Natural killer cell (primary cell): ENCODE measurements around the gene NRXN3. TPM values are rescaled to one million over a fixed set of nuclear protein-coding genes. Genes with fewer than 3 reads are reported as not detected.

Source experiments
- ATAC-seq, 3 donors: fragments of 150-1000 bp in 2 of 3; fragments of 200-7000 bp in 1 of 3; cut with Tn5 transposase; 1 replicate in 1 of 3; 2 replicates in 2 of 3; pipeline ENCODE4 v1.10.0; 2021; ENCODE audit warnings: mild to moderate bottlenecking in 2 of 3, moderate library complexity in 2 of 3
- DNase-seq, 2 donors: peaks; one replicate each; pipeline versions ENCODE4 v3.0.0 to v3.0.0-alpha.2; 2013 to 2021; ENCODE audit warnings: mixed read lengths in 1 of 2
- H3K27ac ChIP-seq: one replicate; pipeline ENCODE4 v1.5.1; 2013; ENCODE audit warnings: mild to moderate bottlenecking, low read length
- H3K27me3 ChIP-seq: one replicate; pipeline ENCODE4 v1.6.1; 2013; ENCODE audit warnings: low read length; ENCODE audit not compliant: control insufficient read depth, insufficient read depth
- H3K36me3 ChIP-seq: one replicate; pipeline ENCODE4 v1.6.1; 2013; ENCODE audit warnings: low read length; ENCODE audit not compliant: control insufficient read depth, insufficient read depth
- H3K4me1 ChIP-seq: one replicate; pipeline ENCODE4 v1.6.1; 2013; ENCODE audit warnings: low read length; ENCODE audit not compliant: control insufficient read depth, insufficient read depth
- H3K4me3 ChIP-seq: one replicate; pipeline ENCODE4 v1.5.1; 2013; ENCODE audit warnings: low read length
- H3K9me3 ChIP-seq: one replicate; pipeline ENCODE4 v1.6.1; 2013; ENCODE audit warnings: low read length; ENCODE audit not compliant: control insufficient read depth, insufficient read depth
- H3K27ac Mint-ChIP-seq, 2 donors: one replicate each; pipeline ENCODE4 v1.8.0; 2022; ENCODE audit warnings: mild to moderate bottlenecking in 2 of 2, mixed read lengths in 2 of 2, moderate library complexity in 1 of 2
- H3K27me3 Mint-ChIP-seq, 2 donors: one replicate each; pipeline ENCODE4 v1.8.0; 2022; ENCODE audit warnings: low read depth in 2 of 2, mixed read lengths in 2 of 2
- H3K36me3 Mint-ChIP-seq: one replicate; pipeline ENCODE4 v1.8.0; 2022; ENCODE audit warnings: mixed read lengths
- H3K4me1 Mint-ChIP-seq, 2 donors: one replicate each; pipeline ENCODE4 v1.8.0; 2022; ENCODE audit warnings: mixed read lengths in 2 of 2
- H3K4me3 Mint-ChIP-seq: one replicate; pipeline ENCODE4 v1.8.0; 2022; ENCODE audit warnings: mild to moderate bottlenecking, moderate library complexity, mixed read lengths
- H3K9me3 Mint-ChIP-seq, 2 donors: one replicate each; pipeline ENCODE4 v1.8.0; 2022; ENCODE audit warnings: mixed read lengths in 2 of 2
- CTCF ChIP-seq: fragments of 200-600 bp; IDR thresholded peaks from one replicate; pipeline ENCODE4 v1.8.0; 2022; ENCODE audit warnings: antibody characterized with exemption
- WGBS: methylation state at CpG from one replicate; pipeline ENCODE4 v1.1.7; 2013; ENCODE audit warnings: missing lambda C conversion rate; ENCODE audit not compliant: insufficient coverage; 5-methylcytosine and 5-hydroxymethylcytosine counted together
- intact Hi-C: fragments of 100-400 bp; cut with micrococcal nuclease; formaldehyde crosslinking; loops from one replicate; pipeline ENCODE4 v1.14.2; 2022
- total RNA-seq, 4 donors: library from RNA; stranded (reverse); fragments of 120-200 nt in 1 of 4; gene quantifications; one replicate each; pipeline versions ENCODE4 v1.2.3 to v1.2.4, GENCODE V29; 2013 to 2022

The NRXN3 gene
- total RNA-seq, 3 donors from 2014 or later (not counting 1 experiment from before 2014, with no cell fraction given), result not detected

GRCh38 chr14:78157494-78158437 is 12.4 kb upstream of the NRXN3 start:
- no peaks in the 10 kb centered on the region for H3K4me1 Mint-ChIP-seq
- intact Hi-C loops, result no loop called here
- H3K27me3 ChIP-seq, result no peaks in the 10 kb centered on the region
- no peak for TF ChIP-seq CTCF
- no peak overlapping the region for H3K27ac ChIP-seq
- no peaks in the 10 kb centered on the region for H3K4me1 ChIP-seq
- DNase-seq (peak in 1 of 2 donors; percentile 2), ATAC-seq (no peak)
- H3K27ac Mint-ChIP-seq, result no peak overlapping the region
- H3K9me3 Mint-ChIP-seq, result no peaks in the 10 kb centered on the region
- H3K4me3 ChIP-seq, result no peak overlapping the region
- no peaks in the 10 kb centered on the region for H3K36me3 ChIP-seq
- H3K9me3 ChIP-seq, result no peaks in the 10 kb centered on the region
- WGBS, result 47% methylated on average over 15 of the region's 15 CpGs
- H3K27me3 Mint-ChIP-seq, result peaks cover 13 to 44% of the 10 kb centered on the region in 2 donors
- no peaks in the 10 kb centered on the region for H3K36me3 Mint-ChIP-seq
- H3K4me3 Mint-ChIP-seq, result no peak overlapping the region

GRCh38 chr14:78162202-78162601 is 8.0 kb upstream of the NRXN3 start:
- no peak overlapping the region for H3K4me3 Mint-ChIP-seq
- TF ChIP-seq CTCF, result no peak
- intact Hi-C loops, result no loop called here
- no peak overlapping the region for H3K27ac Mint-ChIP-seq
- H3K36me3 Mint-ChIP-seq, result no peaks in the 10 kb centered on the region
- no peaks in the 10 kb centered on the region for H3K4me1 Mint-ChIP-seq
- 82% methylated on average over 5 of the region's 5 CpGs for WGBS
- H3K27me3 ChIP-seq, result peaks cover 2% of the 10 kb centered on the region
- H3K9me3 ChIP-seq, result no peaks in the 10 kb centered on the region
- H3K9me3 Mint-ChIP-seq, result no peaks in the 10 kb centered on the region
- DNase-seq, result no peak
- no peak overlapping the region for H3K27ac ChIP-seq
- no peak for ATAC-seq
- H3K4me3 ChIP-seq, result no peak overlapping the region
- peaks cover 17 to 45% of the 10 kb centered on the region in 2 donors for H3K27me3 Mint-ChIP-seq
- no peaks in the 10 kb centered on the region for H3K4me1 ChIP-seq
- no peaks in the 10 kb centered on the region for H3K36me3 ChIP-seq

GRCh38 chr14:78164226-78164853 is 5.8 kb upstream of the NRXN3 start:
- Mint-ChIP-seq H3K4me1 (no peaks in the 10 kb centered on the region), H3K36me3 (no peaks in the 10 kb centered on the region), H3K27ac (no peak overlapping the region), H3K4me3 (no peak overlapping the region), H3K9me3 (no peaks in the 10 kb centered on the region), H3K27me3 (peaks cover 25 to 50% of the 10 kb centered on the region in 2 donors)
- Histone ChIP-seq H3K27me3 (peaks cover 2% of the 10 kb centered on the region), H3K27ac (no peak overlapping the region), H3K4me3 (no peak overlapping the region), H3K9me3 (no peaks in the 10 kb centered on the region), H3K36me3 (no peaks in the 10 kb centered on the region), H3K4me1 (no peaks in the 10 kb centered on the region)
- intact Hi-C loops, result no loop called here
- no peak for ATAC-seq
- DNase-seq, result no peak
- TF ChIP-seq CTCF, result no peak
- 25% methylated on average over 8 of the region's 8 CpGs for WGBS
